Measurements from ENCODE around the gene HSPA5.

DNA sequence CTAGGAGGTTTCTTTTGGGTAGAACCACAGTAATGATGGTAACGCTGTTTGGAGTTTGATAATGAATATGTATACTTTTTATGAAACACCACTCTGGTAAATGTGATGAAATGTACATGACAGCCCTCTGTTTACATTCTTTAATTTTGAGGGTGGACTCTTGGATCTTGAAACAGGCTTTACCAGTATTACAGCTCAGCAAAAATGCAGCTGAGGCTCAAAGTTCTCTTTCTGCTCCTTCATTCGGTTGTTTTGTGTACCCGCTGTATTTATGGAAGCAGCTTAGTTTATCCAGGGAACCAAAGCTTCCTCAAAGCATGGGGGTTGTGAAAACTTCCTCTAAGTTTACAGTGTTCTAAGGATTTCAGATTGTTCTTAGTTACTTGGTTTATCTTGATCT, 31.6 kb upstream of the HSPA5 start:
- TF ChIP-seq, protein P1, sequence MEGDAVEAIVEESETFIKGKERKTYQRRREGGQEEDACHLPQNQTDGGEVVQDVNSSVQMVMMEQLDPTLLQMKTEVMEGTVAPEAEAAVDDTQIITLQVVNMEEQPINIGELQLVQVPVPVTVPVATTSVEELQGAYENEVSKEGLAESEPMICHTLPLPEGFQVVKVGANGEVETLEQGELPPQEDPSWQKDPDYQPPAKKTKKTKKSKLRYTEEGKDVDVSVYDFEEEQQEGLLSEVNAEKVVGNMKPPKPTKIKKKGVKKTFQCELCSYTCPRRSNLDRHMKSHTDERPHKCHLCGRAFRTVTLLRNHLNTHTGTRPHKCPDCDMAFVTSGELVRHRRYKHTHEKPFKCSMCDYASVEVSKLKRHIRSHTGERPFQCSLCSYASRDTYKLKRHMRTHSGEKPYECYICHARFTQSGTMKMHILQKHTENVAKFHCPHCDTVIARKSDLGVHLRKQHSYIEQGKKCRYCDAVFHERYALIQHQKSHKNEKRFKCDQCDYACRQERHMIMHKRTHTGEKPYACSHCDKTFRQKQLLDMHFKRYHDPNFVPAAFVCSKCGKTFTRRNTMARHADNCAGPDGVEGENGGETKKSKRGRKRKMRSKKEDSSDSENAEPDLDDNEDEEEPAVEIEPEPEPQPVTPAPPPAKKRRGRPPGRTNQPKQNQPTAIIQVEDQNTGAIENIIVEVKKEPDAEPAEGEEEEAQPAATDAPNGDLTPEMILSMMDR (IDR thresholded peaks at IDR 0.05 in 2 of 3, conservative IDR thresholded peaks at IDR 0.05 in 1 of 3; ENCODE audit: borderline replicate concordance in 1 of 3, insufficient read depth in 1 of 3, low read depth in 2 of 3, low read length in 2 of 3) = no peak
- TF ChIP-seq CEBPB (IDR thresholded peaks at IDR 0.05; ENCODE audit: low read depth) (no peak), POLR2A (IDR thresholded peaks at IDR 0.05; ENCODE audit: borderline replicate concordance, extremely low read depth, insufficient read depth, insufficient read length) (no peak), EZH2 (IDR thresholded peaks at IDR 0.05) (no peak), EZH2phosphoT487 (IDR thresholded peaks at IDR 0.05; ENCODE audit: borderline replicate concordance) (no peak), ZFX (IDR thresholded peaks at IDR 0.05) (no peak), SIN3A (IDR thresholded peaks at IDR 0.05; ENCODE audit: low read depth) (no peak), RAD21 (IDR thresholded peaks at IDR 0.05; ENCODE audit: low read depth) (no peak), POLR2AphosphoS5 (IDR thresholded peaks at IDR 0.05; ENCODE audit: low read depth, low read length) (no peak)
- TF ChIP-seq, protein P2, sequence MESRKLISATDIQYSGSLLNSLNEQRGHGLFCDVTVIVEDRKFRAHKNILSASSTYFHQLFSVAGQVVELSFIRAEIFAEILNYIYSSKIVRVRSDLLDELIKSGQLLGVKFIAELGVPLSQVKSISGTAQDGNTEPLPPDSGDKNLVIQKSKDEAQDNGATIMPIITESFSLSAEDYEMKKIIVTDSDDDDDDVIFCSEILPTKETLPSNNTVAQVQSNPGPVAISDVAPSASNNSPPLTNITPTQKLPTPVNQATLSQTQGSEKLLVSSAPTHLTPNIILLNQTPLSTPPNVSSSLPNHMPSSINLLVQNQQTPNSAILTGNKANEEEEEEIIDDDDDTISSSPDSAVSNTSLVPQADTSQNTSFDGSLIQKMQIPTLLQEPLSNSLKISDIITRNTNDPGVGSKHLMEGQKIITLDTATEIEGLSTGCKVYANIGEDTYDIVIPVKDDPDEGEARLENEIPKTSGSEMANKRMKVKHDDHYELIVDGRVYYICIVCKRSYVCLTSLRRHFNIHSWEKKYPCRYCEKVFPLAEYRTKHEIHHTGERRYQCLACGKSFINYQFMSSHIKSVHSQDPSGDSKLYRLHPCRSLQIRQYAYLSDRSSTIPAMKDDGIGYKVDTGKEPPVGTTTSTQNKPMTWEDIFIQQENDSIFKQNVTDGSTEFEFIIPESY (IDR thresholded peaks at IDR 0.05; ENCODE audit: extremely low read depth, insufficient replicate concordance, low read length) = no peak
- TF ChIP-seq, protein P3, sequence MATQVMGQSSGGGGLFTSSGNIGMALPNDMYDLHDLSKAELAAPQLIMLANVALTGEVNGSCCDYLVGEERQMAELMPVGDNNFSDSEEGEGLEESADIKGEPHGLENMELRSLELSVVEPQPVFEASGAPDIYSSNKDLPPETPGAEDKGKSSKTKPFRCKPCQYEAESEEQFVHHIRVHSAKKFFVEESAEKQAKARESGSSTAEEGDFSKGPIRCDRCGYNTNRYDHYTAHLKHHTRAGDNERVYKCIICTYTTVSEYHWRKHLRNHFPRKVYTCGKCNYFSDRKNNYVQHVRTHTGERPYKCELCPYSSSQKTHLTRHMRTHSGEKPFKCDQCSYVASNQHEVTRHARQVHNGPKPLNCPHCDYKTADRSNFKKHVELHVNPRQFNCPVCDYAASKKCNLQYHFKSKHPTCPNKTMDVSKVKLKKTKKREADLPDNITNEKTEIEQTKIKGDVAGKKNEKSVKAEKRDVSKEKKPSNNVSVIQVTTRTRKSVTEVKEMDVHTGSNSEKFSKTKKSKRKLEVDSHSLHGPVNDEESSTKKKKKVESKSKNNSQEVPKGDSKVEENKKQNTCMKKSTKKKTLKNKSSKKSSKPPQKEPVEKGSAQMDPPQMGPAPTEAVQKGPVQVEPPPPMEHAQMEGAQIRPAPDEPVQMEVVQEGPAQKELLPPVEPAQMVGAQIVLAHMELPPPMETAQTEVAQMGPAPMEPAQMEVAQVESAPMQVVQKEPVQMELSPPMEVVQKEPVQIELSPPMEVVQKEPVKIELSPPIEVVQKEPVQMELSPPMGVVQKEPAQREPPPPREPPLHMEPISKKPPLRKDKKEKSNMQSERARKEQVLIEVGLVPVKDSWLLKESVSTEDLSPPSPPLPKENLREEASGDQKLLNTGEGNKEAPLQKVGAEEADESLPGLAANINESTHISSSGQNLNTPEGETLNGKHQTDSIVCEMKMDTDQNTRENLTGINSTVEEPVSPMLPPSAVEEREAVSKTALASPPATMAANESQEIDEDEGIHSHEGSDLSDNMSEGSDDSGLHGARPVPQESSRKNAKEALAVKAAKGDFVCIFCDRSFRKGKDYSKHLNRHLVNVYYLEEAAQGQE (IDR thresholded peaks at IDR 0.05; ENCODE audit: low read depth) = no peak
- TF ChIP-seq, protein P4, sequence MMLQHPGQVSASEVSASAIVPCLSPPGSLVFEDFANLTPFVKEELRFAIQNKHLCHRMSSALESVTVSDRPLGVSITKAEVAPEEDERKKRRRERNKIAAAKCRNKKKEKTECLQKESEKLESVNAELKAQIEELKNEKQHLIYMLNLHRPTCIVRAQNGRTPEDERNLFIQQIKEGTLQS (IDR thresholded peaks at IDR 0.05) = no peak
- TF ChIP-seq, protein P5, sequence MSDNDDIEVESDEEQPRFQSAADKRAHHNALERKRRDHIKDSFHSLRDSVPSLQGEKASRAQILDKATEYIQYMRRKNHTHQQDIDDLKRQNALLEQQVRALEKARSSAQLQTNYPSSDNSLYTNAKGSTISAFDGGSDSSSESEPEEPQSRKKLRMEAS (IDR thresholded peaks at IDR 0.05) = no peak
